GM18520 (cell line): ENCODE measurements around the gene FZD10.

Experiments
- ATAC-seq: cut with Tn5 transposase; IDR thresholded peaks from one replicate; pipeline ENCODE4 v1.9.1; 2021; ENCODE audit not compliant: unreplicated experiment

Gene FZD10

GRCh38 chr12:130203151-130203550 lies 40.9 kb downstream of the FZD10 start:
- ATAC-seq, result no peak

DNA sequence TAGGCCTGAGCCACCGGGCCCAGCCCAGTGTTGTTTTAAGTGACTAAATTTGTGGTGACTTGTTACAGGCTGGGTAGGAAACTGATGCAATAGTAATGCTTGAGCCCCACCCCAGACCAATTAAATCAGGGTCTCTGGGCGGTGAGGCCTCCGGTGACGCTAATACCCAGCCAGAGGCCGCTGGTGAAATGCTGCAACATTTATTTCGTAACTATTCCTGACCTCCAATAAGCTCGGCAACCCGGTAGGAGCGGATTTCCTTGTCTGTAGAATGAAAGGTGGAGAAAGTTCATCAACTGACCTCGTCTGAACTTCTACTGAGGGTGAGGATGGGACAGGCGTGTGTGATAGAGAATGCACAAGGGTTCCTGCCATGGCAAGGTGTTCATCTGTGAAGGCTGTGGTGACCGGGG lies 42.3 kb downstream of the FZD10 start:
- no peak for ATAC-seq

- no peak for ATAC-seq
Observed at GRCh38 chr12:130205495-130205894, 43.2 kb downstream of the FZD10 start.

DNA sequence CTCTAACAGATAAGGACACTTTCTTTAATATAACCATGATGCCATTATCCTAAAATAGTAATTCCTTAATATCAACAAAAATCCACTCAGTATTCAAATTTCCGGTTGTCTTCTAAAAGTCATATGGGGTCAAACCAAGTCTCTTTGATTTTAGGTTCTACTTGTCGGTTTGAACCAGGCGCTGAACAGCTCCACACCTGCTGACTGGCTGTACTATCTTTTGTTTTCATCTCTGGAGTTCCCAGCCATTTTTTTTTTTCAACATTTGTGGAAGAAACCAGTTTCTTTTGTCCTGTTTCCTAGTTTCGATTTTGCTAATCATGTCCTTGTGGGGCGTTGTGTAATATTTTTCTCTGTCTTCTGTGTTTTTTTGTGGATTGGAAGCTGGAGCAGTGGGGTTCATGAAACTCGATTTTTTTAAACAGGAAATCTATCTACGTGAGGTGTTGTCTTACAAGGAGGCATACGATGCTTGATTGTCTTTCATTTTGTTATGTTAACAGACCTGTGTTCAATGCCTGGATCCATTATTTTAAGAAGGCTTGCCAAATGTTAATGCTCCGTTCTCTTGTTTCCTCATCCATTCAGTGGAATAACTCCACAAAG lies 50.2 kb downstream of the FZD10 start:
- no peak for ATAC-seq

- no peak for ATAC-seq
Observed at GRCh38 chr12:130213249-130213648, 51.0 kb downstream of the FZD10 start.

DNA sequence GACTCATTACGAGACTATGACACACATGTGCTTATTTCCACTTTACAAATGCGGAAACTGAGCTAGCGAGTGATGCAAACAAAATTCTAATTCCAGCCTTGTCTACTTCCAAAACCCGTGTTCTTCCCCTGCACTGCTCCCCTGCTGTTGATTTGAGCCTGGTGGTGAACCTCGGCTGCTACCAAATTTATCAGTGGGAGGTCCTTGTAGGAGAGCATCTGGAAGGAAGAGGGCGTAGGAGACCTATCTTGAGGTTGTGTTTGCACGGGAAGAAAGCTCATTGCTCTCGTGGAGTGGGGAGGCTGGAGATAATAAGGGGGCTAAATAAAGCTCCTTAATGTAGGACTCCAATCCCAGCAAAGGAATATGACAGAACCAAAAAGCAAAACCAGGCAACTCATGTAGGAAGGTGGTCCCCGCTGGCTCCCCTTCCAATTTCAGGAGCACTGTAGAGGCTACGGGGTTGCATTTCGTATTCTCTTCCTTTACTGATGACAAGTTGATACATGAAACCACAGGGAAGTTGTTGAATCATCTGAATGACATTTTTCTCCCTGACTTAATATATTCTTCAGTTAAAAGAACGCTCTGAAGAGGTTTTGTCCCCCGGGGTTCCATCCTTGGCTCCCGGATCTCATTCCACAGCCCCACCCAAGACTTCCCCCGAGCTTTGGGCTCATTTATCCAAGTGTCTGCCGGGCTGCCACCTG lies 52.6 kb downstream of the FZD10 start:
- no peak for ATAC-seq
